Activated T-cell treated with anti-CD3 and anti-CD28 coated beads, Interleukin-2, amount 50 U/mL, for 24 hours (primary cell): ENCODE measurements around the gene GPR85.
"Not testable (repeated sequence)": the region's sequence is repeated elsewhere in the genome, so short reads cannot be mapped to it uniquely, and the experiment has no call there.

Experiments
- DNase-seq: peaks from one replicate; pipeline ENCODE4 v3.0.0-alpha.2; 2020
- H3K27ac Mint-ChIP-seq: 2 replicates; pipeline ENCODE4 v1.8.0; 2020; ENCODE audit warnings: mild to moderate bottlenecking, mixed read lengths
- H3K27me3 Mint-ChIP-seq: 2 replicates; pipeline ENCODE4 v1.8.0; 2020; ENCODE audit warnings: mixed read lengths
- H3K36me3 Mint-ChIP-seq: 2 replicates; pipeline ENCODE4 v1.8.0; 2020; ENCODE audit warnings: low read depth, mixed read lengths
- H3K4me1 Mint-ChIP-seq: 2 replicates; pipeline ENCODE4 v1.8.0; 2020; ENCODE audit warnings: low read depth, mixed read lengths
- H3K4me3 Mint-ChIP-seq: 2 replicates; pipeline ENCODE4 v1.8.0; 2020; ENCODE audit warnings: mild to moderate bottlenecking, moderate library complexity, mixed read lengths
- H3K9me3 Mint-ChIP-seq: 2 replicates; pipeline ENCODE4 v1.8.0; 2020; ENCODE audit warnings: mixed read lengths

Gene GPR85

DNA sequence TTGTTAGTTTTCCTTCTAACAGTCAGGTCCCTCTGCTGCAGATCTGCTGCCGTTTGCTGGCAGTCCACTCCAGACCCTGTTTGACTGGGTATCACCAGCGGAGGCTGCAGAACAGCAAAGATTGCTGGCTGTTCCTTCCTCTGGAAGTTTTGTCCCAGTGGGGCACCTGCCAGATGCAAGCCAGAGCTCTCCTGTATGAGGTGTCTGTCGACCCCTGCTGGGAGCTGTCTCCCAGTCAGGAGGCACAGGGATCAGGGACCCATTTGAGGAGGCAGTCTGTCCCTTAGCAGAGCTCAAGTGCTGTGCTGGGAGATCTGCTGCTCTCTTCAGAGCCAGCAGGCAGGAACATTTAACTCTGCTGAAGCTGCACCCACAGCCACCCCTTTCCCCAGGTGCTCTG, 32.4 kb downstream of the GPR85 start:
- not testable (repeated sequence) for H3K36me3 Mint-ChIP-seq, H3K27ac Mint-ChIP-seq, DNase-seq, H3K4me1 Mint-ChIP-seq, H3K4me3 Mint-ChIP-seq, H3K9me3 Mint-ChIP-seq
- H3K27me3 Mint-ChIP-seq: peaks cover 57% of the 10 kb centered on the region

DNA sequence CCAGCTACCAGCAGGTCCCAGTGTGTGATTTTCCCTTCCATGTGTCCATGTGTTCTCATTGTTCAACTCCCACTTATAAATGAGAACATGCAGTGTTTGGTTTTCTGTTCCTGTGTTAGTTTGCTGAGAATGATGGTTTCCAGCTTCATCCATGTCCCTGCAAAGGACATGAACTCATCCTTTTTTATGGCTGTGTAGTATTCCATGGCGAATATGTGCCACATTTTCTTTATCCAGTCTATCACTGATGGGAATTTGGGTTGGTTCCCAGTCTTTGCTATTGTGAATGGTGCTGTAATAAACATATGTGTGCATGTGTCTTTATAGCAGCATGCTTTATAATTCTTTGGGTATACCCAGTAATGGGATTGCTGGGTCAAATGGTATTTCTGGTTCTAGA, 37.4 kb downstream of the GPR85 start:
- H3K4me3 Mint-ChIP-seq, H3K36me3 Mint-ChIP-seq: not testable (repeated sequence)
- peaks cover 39% of the 10 kb centered on the region for H3K27me3 Mint-ChIP-seq

DNA sequence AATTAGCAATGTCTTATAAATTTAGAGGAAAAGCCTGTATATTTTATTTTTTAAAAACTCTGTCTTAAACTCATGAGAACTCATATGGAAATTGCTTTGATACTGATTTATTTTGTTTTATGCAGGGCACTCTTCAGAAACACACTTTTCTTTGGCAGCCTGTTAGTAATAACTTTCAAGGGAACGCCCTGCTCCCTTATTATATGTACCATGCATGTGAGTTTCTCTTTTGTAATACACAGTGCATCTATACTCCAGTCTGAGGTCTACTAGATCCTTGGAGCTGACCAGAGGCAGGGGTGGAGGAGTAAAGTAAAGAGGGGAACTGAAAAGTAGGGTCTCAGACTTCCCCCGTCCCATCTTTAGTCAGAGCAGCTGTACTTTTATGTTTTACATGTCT, 40.2 kb downstream of the GPR85 start:
- H3K27ac Mint-ChIP-seq: no peak overlapping the region
- H3K36me3 Mint-ChIP-seq: no peaks in the 10 kb centered on the region
- H3K9me3 Mint-ChIP-seq: peaks cover 5% of the 10 kb centered on the region
- H3K27me3 Mint-ChIP-seq: peaks cover 39% of the 10 kb centered on the region
- no peak for DNase-seq
- H3K4me3 Mint-ChIP-seq: no peak overlapping the region
- H3K4me1 Mint-ChIP-seq: no peaks in the 10 kb centered on the region

More for the DNA sequence above, 37.4 kb downstream of the GPR85 start:
- not testable (repeated sequence) for H3K9me3 Mint-ChIP-seq, H3K27ac Mint-ChIP-seq, DNase-seq, H3K4me1 Mint-ChIP-seq

- no peak for DNase-seq
- H3K27ac Mint-ChIP-seq: no peak overlapping the region
- no peak overlapping the region for H3K4me3 Mint-ChIP-seq
- H3K9me3 Mint-ChIP-seq: peaks cover 2% of the 10 kb centered on the region
- no peaks in the 10 kb centered on the region for H3K36me3 Mint-ChIP-seq
- H3K4me1 Mint-ChIP-seq: no peaks in the 10 kb centered on the region
- H3K27me3 Mint-ChIP-seq: peaks cover 36% of the 10 kb centered on the region
These were observed 41.2 kb downstream of the GPR85 start for GRCh38 chr7:113045379-113045778.

DNA sequence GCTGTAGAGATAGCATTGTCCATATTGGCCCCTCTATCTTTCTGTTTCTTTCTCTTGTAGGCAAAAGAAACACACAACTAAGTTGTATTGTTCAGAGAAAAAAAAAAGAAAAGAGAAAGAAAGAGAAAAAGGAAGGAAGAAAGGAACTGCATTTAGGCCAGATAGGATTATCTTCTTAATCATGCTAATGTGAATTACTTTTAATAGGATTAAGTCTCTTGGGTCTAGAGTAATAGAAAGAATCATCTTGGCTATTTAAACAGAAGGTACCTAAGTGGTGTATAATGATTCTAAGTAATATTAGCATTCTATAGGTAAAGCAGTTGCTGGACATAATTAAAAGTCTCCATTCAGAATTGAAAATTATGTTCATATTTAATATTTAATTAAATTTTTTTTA, 42.2 kb downstream of the GPR85 start:
- Mint-ChIP-seq H3K4me1 (no peaks in the 10 kb centered on the region), H3K36me3 (no peaks in the 10 kb centered on the region), H3K27me3 (peaks cover 27% of the 10 kb centered on the region), H3K4me3 (no peak overlapping the region), H3K27ac (no peak overlapping the region), H3K9me3 (no peaks in the 10 kb centered on the region)
- DNase-seq: no peak

- Mint-ChIP-seq H3K4me1 (no peaks in the 10 kb centered on the region), H3K27ac (no peak overlapping the region), H3K27me3 (peaks cover 19% of the 10 kb centered on the region), H3K4me3 (no peak overlapping the region), H3K36me3 (no peaks in the 10 kb centered on the region), H3K9me3 (no peaks in the 10 kb centered on the region)
- no peak for DNase-seq
These were observed 45.8 kb downstream of the GPR85 start for GRCh38 chr7:113040849-113041248.

- Mint-ChIP-seq H3K27ac (no peak overlapping the region), H3K4me3 (no peak overlapping the region), H3K27me3 (peaks cover 22% of the 10 kb centered on the region), H3K4me1 (no peaks in the 10 kb centered on the region), H3K36me3 (no peaks in the 10 kb centered on the region), H3K9me3 (no peaks in the 10 kb centered on the region)
- no peak for DNase-seq
These were observed 52.7 kb downstream of the GPR85 start for GRCh38 chr7:113033959-113034358.
